Upper lobe of right lung (tissue), 1 donor: Measurements from ENCODE around the gene LRRC71. TPM values are rescaled to one million over a fixed set of nuclear protein-coding genes. Genes with fewer than 3 reads are reported as not detected.

Experiments
- ATAC-seq: fragments of 200-7000 bp; cut with Tn5 transposase; one replicate; pipeline ENCODE4 v1.9.1; 2020; ENCODE audit warnings: mild to moderate bottlenecking, moderate library complexity
- DNase-seq: peaks from one replicate; pipeline ENCODE4 v3.0.0-alpha.2; 2020
- H3K27ac ChIP-seq: fragments of 200-600 bp; one replicate; pipeline ENCODE4 v1.8.0; 2022
- H3K27me3 ChIP-seq: fragments of 200-600 bp; one replicate; pipeline ENCODE4 v1.8.0; 2022; ENCODE audit warnings: mild to moderate bottlenecking
- H3K36me3 ChIP-seq: fragments of 200-600 bp; one replicate; pipeline ENCODE4 v1.8.0; 2022
- H3K4me1 ChIP-seq: fragments of 200-600 bp; one replicate; pipeline ENCODE4 v1.8.0; 2022
- H3K4me3 ChIP-seq: fragments of 200-600 bp; one replicate; pipeline ENCODE4 v1.8.0; 2022; ENCODE audit warnings: mild to moderate bottlenecking
- H3K9me3 ChIP-seq: fragments of 200-600 bp; one replicate; pipeline ENCODE4 v1.8.0; 2022
- CTCF ChIP-seq: fragments of 200-600 bp; IDR thresholded peaks from one replicate; pipeline ENCODE4 v1.8.0; 2022; ENCODE audit warnings: antibody characterized with exemption
- intact Hi-C: fragments of 100-400 bp; cut with DNase I; formaldehyde crosslinking; loops from one replicate; pipeline ENCODE4 v1.11.0; 2022
- total RNA-seq: library from RNA; stranded (reverse); fragmentation: NEBNext Ultra II Directional; extraction: Animal tissue kit (Norgen Biotek cat#: 25700); gene quantifications from one replicate; pipeline ENCODE4 v1.2.1, GENCODE V29; 2021
- donor health status: DM: no; HTN: yes; CAD: no; lungs with severe emphysema.

LRRC71 gene
- total RNA-seq, 1 donor from 2014 or later, result 0.26 TPM

- Histone ChIP-seq H3K36me3 (no peaks in the 10 kb centered on the region), H3K4me3 (no peak overlapping the region), H3K27me3 (no peaks in the 10 kb centered on the region), H3K9me3 (no peaks in the 10 kb centered on the region), H3K27ac (no peak overlapping the region), H3K4me1 (no peaks in the 10 kb centered on the region)
- ATAC-seq (no peak), DNase-seq (no peak)
- TF ChIP-seq CTCF, result no peak
- intact Hi-C loops, result no loop called here
Measured at GRCh38 chr1:156882543-156882942, 37.9 kb upstream of the LRRC71 start.

DNA sequence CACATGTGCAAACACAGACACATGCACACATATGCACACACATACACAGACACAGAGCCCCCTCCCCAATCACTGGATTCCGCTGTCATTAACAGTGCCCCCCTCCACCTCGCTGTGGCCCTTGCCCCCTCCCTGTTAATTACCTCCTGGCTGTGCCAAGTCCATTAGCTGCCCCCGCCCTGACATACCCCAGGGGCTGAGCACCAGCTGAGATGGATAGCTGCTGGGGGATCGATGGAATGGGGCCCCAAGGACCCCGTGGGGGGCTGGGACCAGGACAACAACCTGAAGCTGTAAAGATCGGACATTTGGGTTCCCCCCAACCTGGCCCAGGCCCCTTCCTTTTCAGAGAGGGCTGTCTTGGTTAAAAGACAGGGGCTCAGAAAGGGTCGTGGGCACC is 36.5 kb upstream of the LRRC71 start:
- H3K27me3 ChIP-seq, result no peaks in the 10 kb centered on the region
- H3K4me3 ChIP-seq, result no peak overlapping the region
- no peaks in the 10 kb centered on the region for H3K9me3 ChIP-seq
- H3K36me3 ChIP-seq, result no peaks in the 10 kb centered on the region
- ATAC-seq, result no peak
- intact Hi-C loops, result no loop called here
- TF ChIP-seq CTCF, result no peak
- DNase-seq, result no peak
- no peaks in the 10 kb centered on the region for H3K4me1 ChIP-seq
- H3K27ac ChIP-seq, result no peak overlapping the region

- no peak overlapping the region for H3K4me3 ChIP-seq
- H3K9me3 ChIP-seq, result no peaks in the 10 kb centered on the region
- H3K27ac ChIP-seq, result no peak overlapping the region
- H3K27me3 ChIP-seq, result no peaks in the 10 kb centered on the region
- intact Hi-C loops, result no loop called here
- H3K4me1 ChIP-seq, result no peaks in the 10 kb centered on the region
- H3K36me3 ChIP-seq, result no peaks in the 10 kb centered on the region
- TF ChIP-seq CTCF, result no peak
- DNase-seq, result no peak
- no peak for ATAC-seq
Measured at GRCh38 chr1:156884560-156885184, 35.8 kb upstream of the LRRC71 start.

- Histone ChIP-seq H3K27me3 (no peaks in the 10 kb centered on the region), H3K27ac (no peak overlapping the region), H3K4me3 (no peak overlapping the region), H3K36me3 (no peaks in the 10 kb centered on the region), H3K4me1 (no peaks in the 10 kb centered on the region), H3K9me3 (no peaks in the 10 kb centered on the region)
- intact Hi-C loops, result no loop called here
- TF ChIP-seq CTCF, result no peak
- peak; percentile 49 for ATAC-seq
- no peak for DNase-seq
Measured at GRCh38 chr1:156885314-156885713, 35.1 kb upstream of the LRRC71 start.

GRCh38 chr1:156885880-156886355 is 34.5 kb upstream of the LRRC71 start:
- DNase-seq (no peak), ATAC-seq (no peak)
- intact Hi-C loops, result no loop called here
- Histone ChIP-seq H3K9me3 (no peaks in the 10 kb centered on the region), H3K27me3 (no peaks in the 10 kb centered on the region), H3K27ac (no peak overlapping the region), H3K4me3 (no peak overlapping the region), H3K36me3 (no peaks in the 10 kb centered on the region), H3K4me1 (no peaks in the 10 kb centered on the region)
- no peak for TF ChIP-seq CTCF
